GM19395 (cell line): Measurements from ENCODE around the gene MPPED2.

ENCODE experiments used
- ATAC-seq: cut with Tn5 transposase; IDR thresholded peaks from one replicate; pipeline ENCODE4 v1.9.1; 2021; ENCODE audit warnings: mild to moderate bottlenecking, moderate library complexity; ENCODE audit not compliant: unreplicated experiment

MPPED2 gene

DNA sequence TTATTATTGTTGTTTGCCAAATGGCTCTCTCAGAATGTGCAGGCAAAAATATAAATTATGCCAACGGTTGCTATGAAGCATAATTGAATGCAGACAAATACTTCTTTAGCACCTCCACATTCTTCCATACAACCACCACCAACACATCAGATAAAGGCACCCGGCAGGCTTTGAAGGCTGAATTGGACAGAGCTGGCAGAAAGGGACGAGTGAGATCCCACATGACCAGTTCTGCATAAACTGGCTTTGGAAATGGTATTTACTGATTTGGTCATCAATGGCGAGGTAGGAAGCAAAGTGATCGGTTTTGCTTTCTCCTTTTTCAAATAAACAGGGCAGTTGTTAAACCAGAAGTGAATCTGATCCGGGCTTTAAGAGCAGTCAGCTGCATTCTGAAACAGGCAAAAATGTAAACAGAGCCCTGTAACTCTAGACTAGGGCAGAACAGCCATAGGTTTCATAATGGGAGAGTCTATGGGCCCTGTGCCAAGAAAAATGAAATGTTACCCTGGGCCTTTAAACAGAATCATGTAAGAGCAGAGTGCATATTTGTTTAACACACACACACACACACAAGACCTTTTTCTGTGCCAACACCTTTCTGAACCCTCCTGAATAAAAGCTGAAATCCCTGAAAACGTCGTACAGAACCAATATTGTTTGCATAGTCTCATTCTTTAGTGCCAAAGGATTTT lies 97.7 kb downstream of the MPPED2 start:
- no peak for ATAC-seq

DNA sequence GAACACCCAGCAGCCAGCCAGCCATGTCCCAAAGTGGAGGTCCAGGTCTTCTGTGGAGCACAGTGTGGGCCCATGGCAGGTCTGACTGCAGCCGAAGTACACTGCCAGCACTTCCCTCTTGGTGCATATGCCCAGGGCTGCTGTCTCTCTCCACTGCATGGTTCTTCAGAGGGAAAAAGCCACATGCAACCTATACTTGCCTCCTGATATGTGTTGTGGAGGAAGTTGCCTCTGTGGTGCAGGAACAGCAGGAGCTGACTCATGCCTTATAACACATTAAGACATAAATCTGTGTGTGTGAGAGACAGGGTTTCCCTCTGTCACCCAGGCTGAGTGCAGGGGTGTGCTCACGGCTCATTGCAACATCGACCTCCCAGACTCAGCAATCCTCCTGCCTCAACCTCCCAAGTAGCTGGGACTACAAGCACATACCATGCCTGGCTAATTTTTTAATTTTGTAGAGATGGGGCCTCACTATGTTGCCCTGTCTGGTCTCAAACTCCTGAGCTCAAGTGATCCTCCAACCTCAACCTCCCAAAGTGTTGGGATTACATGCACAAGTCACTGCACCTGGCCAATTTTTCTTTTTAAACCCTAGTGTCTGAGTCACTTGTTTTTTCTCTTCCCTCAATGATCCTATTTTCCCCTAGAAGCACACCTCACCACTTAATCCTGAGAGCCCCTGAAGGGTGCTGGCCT lies 98.8 kb downstream of the MPPED2 start:
- no peak for ATAC-seq

DNA sequence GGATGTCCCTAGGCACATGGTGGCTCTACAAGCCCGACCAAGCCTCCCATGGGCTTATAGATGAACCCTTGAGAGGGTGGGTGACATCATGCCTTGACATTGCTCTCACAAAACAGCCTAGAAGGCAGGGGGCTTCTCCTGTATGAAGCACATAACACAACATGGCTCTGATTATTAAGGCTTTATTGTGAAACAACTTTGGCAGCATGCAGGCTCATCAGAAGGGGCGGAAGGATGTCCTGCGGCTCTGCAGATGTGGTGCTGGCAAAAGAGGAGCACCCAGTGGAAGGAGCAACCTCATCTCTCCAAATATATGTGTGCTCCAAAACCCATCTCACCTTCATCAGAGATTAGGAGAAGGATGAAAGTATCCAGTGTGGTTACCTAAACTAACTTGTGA lies 100.4 kb downstream of the MPPED2 start:
- ATAC-seq, result no peak

DNA sequence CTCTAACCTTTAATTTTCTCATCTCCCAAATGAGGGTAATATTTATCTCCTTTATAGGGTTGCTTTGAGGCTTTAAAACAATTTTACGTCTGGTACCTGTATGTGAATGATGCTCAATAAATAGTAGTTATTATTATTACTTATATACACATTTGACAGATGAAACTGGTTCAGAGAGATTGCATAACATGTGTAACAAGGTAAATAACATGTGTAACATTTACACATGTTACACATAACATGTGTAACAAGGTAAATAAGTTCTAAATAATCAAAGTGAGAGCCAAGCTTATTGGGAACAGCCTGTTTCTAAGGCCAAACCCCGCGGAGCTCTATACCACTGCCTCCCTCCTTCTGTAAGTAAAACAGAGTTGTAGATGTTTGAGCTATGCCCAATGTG lies 100.9 kb downstream of the MPPED2 start:
- ATAC-seq, result no peak

DNA sequence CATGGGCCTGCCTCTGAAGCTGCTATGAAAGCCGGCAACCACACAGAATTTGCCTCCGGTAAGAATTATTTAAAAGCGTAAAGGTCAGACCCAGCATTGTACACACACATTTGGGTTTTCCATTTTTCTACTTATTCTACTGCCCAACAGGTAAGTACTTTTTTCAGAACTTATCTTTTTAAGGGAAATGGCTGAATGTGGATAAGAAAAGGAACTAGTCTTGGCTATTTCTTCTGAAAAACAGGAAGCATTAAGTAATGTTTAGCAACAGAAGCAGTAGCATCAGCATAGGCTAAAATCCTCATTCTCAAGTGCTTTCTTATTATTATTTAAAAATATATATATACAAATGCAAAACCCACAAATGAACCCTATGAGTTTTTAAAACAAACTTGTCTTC lies 103.1 kb downstream of the MPPED2 start:
- no peak for ATAC-seq

DNA sequence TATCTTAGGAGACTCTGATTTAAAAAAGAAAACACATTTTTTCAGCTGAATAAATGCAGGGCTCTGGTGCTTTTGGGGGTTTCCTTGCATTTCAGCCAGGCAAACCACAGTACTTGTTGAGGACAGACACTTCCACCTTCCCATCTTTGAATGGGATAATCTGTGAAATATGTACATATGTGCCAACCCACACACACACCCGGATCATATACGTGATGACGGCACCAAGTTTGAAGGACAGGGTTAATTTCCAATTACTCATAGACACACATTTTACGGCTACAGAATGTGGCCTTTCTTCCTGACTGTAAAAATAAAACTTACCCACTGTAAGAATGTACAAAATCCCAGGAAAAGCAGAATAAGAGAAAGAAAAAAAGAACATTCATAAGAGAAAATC lies 104.4 kb downstream of the MPPED2 start:
- ATAC-seq, result no peak

DNA sequence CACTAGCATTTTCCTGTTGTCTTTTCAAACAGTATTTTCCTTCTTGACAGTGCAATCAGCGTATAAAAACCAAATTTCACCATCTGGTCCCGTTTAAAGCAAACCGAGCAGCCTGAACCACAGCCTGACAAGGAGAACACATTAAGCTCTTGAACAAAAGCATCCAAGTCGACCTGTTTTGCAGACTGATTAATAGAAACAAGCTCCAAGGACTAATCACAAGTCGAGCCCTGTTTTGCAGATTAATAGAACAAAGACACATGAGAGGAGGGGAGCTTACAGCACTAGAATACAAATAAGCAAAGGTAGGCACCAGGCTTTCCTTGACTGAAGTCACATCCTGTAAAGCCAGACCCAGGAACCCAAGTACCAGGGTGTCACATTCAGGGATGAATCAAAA lies 104.8 kb downstream of the MPPED2 start:
- ATAC-seq, result no peak

DNA sequence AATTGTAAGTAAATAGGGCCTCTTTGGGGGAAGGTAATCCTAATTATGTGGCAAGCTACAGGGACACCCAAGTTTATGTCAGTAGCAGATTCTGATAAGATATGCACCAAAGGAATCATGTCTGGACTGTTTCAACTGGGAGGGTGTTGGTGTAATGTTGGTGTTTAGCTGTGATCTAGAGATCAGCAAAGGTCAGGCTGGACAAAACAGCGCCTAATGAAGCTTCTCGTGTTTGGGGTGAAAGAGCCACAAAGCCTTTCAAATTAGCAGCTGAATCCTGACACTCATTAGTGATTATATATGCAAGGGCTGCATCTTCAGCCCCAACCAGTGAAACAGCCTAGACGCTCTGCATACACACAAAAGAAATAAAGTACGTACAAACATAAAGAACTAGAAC lies 106.3 kb downstream of the MPPED2 start:
- no peak for ATAC-seq

DNA sequence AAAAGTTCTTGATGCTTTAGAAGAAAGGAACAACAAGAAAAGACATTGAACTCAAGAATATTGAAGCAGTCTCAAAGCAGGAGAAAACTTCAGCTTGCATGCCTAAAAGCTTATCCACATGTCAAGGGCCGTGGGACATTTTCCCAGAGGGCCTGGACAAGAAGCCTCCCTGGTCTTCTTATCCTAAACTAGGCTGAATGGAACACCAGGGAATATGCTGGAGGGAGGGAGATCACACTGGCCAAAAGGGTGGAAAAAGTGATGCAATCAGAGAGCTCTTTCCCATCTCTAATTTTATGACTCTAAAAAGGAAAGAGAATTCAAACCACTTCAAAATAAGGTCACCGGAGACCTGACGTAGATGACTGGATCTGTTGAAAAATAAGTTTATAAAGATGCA lies 107.2 kb downstream of the MPPED2 start:
- ATAC-seq, result no peak

DNA sequence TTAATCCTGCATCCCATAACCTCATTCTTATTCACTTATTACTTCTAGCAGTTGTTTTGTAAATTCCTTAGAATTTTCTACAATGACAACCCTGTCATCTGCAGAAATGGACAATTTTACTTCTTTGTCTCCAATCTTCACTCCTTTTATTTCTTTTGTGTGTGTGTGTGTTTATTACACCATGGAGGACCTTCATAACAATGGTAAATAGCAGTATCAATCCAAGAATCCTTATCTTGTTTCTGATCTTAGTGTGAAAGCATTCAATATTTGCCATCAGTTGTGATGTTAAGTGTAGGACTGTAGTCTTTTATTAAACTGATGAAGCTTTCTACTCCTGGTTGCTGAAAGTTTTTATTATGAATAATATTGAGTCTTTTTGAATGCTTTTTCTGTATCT lies 109.1 kb downstream of the MPPED2 start:
- ATAC-seq, result no peak

DNA sequence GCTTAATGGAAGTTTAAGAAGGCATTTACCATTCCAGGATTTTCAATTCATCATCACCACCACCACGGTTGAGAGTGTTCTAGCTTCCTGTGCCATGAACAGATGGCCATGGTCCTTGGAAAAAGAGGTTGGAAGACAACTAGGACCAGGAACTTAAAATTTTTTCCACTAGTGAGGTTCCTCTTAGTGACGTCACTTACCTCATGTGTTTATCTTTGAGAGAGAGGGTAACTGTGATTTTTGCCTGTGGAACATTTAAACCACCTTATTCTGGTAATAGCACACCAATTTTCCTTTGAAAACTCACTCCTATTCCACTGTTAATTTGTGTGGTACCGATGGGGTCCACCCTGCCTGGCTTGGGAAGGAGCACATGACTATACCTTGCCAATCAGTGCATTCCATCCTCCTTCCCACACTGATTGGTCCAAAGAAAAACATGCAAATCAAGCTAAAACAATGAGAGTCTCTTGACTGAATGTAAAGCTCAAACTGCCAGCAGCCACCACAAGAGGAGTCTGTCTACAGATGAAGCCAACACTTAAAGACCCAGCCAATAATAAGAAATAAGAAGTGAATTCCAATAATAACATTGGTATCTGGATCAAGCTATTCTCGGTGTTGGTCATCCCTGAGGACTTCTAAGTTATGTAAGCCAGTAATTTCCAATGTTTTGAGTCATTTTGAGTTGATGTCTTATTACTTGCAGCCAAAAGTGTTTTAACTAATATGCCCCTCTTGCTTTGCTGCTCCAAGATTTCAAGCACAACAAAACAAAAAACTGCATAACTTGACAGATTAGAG lies 111.8 kb downstream of the MPPED2 start:
- no peak for ATAC-seq

DNA sequence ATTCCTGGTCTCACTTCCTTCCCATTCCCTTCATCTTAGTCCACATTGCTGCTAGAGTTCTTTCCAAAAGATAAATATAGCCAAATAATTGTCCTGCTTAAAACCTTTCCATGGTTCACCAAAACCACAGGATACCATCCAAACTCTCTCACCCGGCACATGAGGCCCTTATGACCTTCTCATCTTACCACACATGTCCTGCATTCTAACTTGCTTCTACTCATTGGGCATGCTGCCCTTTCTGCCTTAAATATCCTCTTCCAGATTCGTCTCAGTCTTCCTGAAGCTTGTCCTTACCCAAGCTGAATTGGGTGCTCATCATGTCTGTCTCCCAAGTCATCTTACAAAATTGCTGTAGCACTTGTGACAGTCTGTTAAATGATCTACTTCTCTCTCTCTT lies 114.9 kb downstream of the MPPED2 start:
- no peak for ATAC-seq

DNA sequence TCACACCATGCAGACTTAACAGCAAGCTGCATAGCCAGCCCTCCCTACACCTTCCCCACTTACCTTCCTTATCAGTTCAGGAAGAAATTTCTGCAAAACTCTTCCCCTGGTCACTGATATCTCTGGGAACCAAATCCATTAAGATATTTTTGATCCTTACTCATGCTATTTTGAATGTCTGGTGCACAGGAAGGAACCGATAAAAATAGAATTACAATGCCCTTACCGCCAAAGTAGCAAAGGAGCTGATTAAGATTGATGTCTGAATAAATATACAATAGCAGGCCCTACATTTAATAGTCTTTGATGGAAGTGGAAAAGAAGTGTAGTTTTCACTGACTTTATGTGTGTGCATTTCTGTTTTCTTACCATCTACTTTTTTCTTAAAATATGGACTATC lies 117.3 kb downstream of the MPPED2 start:
- ATAC-seq, result no peak

DNA sequence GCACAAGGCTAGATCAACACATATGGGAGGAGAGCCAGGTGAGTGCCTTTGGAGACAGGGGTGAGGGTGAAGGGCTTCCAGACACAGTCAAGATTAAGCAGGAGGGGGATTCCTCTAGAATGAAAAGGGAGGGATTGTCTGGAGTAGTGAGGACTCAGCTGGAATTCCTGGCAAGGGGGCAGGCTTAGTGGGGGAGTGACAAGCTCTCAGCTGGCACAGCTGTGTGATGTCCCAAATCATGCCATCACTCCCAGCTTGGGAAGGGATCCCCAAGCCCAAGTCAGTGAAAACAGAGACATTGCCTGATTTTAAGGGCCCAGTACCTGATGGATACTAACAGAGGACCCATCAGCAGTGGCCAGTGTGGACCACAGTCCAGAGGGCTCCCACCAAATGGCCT lies 119.0 kb downstream of the MPPED2 start:
- ATAC-seq, result no peak

DNA sequence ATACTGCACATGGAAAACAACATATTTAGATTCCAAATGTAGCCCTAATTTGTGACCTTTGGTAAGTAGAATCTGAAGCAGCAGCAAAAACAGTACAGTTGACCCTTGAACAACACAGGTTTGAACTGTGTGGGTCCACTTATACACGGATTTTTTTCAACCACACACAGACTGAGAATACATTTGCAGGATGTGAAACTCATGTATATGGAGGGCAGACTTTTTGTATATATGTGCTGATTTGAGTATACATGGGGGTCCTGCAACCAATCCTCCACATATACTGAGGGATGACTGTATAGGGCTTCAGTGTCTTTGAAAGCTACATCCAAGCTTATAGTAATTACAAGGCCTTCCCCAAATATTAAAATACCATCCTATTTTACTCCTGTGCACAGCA lies 120.5 kb downstream of the MPPED2 start:
- no peak for ATAC-seq

DNA sequence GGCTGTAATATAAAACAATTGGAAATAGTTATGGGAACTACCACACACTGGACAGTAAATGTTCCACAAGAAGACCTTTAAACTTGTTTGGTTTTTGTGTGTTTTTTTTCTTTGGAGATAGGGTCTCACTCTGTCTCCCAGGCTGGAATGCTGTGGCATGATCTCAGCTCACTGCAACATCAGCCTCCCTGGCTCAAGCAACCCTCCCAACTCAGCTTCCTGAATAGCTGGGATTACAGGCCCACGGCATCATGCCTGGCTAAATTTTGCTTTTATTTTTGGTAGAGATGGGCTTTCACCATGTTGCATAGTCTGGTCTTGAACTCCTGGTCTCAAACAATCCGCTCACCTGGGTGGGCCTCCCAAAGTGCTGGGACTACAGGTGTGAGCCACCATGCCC lies 121.0 kb downstream of the MPPED2 start:
- ATAC-seq, result no peak

DNA sequence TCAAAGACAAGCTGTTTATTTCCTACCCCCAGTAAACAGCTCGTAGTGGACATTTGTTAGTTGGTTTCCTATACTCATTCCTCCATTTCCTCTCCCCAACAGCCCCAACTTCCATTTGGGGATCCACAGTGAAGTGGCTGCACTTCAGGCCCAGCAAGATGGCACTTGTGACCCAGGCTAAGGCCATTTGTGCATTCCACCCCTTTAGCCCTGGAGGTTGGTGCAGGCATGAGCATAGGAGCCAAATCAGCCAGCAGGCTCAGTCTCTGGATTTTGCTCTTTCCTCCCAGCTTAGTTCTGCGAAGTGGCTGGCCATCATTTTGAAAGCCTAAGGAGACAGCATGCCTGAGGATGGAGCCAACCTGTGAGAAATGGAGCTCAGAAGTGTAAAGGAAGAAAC lies 122.9 kb downstream of the MPPED2 start:
- no peak for ATAC-seq

DNA sequence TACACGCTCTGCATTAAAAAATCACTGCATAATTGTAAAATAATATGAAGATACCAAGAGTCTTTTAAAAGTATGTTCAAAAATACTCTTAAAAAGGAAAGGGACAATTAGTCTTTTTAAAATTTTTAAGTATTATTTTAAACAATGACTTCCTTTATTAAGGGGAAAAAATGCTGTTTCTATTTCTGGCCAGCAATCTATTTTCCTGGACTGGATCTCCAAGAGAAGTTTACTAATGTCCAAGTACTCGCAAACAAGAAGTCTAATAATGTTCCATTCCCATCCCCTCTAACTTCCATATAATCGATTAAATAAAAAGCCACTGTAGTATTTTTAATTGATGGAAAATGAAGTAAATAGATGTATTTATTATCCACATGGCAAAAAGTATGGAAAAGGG lies 123.7 kb downstream of the MPPED2 start:
- no peak for ATAC-seq

DNA sequence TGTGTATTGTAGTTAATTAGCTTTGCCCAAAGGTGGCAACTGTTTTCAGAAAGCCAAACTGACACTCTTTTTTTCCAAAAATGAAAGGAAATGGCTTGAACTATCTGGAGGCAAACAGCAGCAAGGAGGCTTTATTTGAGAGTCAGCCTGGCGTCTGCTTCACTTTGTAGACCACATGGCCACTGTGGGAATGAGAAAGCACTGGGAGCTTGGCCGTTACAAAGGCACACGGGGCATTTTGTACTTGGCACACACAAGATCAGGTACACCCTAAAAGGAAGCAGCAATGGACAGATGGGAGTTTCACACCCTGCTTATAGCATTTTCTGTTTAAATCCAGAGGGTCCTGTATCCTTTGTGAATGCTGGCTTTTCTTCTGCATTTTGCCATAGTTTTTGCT lies 126.3 kb downstream of the MPPED2 start:
- ATAC-seq, result no peak

DNA sequence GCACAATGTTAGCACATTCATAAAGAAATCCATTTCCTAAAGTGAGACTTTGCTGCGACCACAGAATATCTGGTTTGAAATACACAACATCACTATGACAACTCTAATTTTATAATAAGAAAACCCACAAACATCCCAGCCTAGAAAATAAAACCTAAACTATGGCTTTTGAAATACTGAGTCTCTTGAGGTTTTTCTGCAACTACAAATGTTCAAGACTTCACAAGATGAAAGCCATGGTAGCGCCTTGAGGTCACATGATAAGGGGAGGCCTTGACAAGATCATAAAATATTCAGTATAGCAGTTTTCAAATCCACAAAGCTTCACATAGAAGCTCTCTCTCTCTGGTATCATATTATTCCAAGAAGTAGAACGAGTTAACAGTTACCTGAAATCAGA lies 126.8 kb downstream of the MPPED2 start:
- no peak for ATAC-seq

DNA sequence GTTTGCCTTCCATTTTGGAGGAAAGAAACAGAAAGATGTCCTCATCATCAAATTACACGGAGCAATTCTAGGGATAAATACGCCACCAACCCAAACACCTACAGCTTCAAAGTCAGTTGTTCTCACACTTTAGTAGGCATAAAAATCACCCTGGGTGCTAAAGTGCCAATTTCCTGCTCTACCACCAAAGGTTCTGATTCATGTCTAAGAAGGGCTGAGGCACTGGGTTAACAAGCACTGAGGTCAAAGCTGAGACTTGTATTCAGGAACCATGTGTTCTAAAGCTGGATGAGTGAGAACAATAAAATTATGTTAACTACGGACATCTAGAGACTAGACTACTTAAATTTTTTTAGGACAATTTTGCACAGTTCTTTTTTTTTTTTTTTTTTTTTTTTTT lies 127.6 kb downstream of the MPPED2 start:
- no peak for ATAC-seq

DNA sequence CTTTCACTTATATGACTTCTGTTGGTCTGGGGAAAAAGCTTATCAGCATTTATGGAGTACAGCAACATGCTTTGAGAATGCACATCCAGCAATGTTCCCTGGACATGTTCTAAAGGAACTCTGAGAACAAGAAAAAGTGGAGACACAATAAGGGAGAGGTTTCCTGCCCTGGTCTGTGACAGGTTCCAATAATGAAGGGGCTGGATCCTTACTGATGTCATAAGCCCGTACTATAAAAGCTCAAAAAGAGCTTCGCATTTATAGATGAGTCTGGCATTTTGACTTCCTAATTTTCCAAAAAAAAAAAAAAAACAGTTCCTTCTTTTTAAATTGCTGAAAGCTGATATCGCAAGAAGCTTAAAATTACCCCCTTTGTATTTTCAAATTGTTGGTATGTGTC lies 129.1 kb downstream of the MPPED2 start:
- ATAC-seq, result no peak
